AG04450 (cell line): ENCODE measurements around the gene ZNF827. TPM values are rescaled to one million over a fixed set of nuclear protein-coding genes. Genes with fewer than 3 reads are reported as not detected.
"Not testable (repeated sequence)": the region's sequence is repeated elsewhere in the genome, so short reads cannot be mapped to it uniquely, and the experiment has no call there.

Source experiments
- CTCF ChIA-PET: fragments of 300-600, 350-600 bp; formaldehyde crosslinking; extraction: SDS; loops from one replicate; lab custom pipeline; 2022; ENCODE audit warnings: antibody characterized with exemption, inconsistent platforms; lab: Charles Lee
- POLR2A ChIA-PET: fragments of 350-600 bp; formaldehyde crosslinking; extraction: SDS; loops from one replicate; lab custom pipeline; 2021; ENCODE audit warnings: antibody characterized with exemption, inconsistent platforms; lab: Yijun Ruan, JAX
- DNase-seq: peaks from one replicate; pipeline ENCODE4 v3.0.0-alpha.2; 2011; ENCODE audit warnings: low read depth, low spot score
- H3K27ac ChIP-seq: one replicate; pipeline ENCODE4 v1.5.1; 2012; ENCODE audit warnings: low read depth, low read length, control low read depth
- H3K27me3 ChIP-seq: one replicate; pipeline ENCODE4 v1.6.0; 2012; ENCODE audit warnings: low read length; ENCODE audit not compliant: control insufficient read depth, insufficient read depth
- H3K4me3 ChIP-seq: 2 replicates; pipeline ENCODE4 v1.5.1; 2011; ENCODE audit warnings: mild to moderate bottlenecking, low read depth, low read length, control low read depth
- H3K9me3 ChIP-seq: 2 replicates; pipeline ENCODE4 v1.5.1; 2012; ENCODE audit warnings: low read length; ENCODE audit not compliant: control insufficient read depth, insufficient read depth
- polyA plus RNA-seq: library from polyadenylated mRNA; depleted of rRNA; stranded (reverse); fragments of >200 nt; gene quantifications from 2 replicates; pipeline ENCODE4 v1.2.3, GENCODE V29; 2011
- TF ChIP-seq, protein P1 (sequence below): IDR thresholded peaks from 2 replicates; pipeline ENCODE4 v1.5.1; 2011; ENCODE audit warnings: low read depth, low read length, control low read depth, inconsistent platforms

ZNF827 gene
- polyA plus RNA-seq, 1 experiment: 9.8 TPM

DNA sequence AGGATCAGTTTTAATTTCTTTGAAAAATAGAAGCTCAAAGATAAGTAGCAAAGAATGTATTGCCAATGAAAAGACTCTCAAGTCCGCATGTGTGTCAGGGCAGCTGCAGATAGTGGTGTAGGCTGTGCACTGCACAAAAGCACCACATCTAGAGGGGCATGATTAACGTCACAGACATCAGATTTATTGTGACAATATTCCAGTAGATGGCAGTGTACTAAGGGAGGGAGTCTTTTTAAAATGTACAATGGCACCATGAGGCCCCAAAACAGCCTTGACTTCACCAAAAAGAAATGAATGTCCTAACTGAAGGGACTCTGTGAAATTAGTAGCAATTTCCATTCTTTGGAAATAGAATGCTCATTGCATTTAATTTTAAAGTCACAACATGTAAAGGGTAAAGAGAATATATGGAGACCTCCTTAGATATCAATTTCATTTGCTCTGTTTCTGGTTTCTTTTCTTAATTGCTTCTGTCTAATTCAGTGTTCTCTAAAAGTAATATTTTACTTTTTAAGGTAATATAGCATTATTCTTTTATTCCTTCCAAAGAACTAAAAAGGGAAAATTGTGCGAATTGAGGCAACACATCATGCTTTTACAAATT is 98.4 kb downstream of the ZNF827 start:
- DNase-seq: no peak
- POLR2A ChIA-PET: no interaction called here

GRCh38 chr4:145839151-145839550 is 99.5 kb downstream of the ZNF827 start:
- H3K27me3 ChIP-seq: no peaks in the 10 kb centered on the region
- TF ChIP-seq, protein P1, sequence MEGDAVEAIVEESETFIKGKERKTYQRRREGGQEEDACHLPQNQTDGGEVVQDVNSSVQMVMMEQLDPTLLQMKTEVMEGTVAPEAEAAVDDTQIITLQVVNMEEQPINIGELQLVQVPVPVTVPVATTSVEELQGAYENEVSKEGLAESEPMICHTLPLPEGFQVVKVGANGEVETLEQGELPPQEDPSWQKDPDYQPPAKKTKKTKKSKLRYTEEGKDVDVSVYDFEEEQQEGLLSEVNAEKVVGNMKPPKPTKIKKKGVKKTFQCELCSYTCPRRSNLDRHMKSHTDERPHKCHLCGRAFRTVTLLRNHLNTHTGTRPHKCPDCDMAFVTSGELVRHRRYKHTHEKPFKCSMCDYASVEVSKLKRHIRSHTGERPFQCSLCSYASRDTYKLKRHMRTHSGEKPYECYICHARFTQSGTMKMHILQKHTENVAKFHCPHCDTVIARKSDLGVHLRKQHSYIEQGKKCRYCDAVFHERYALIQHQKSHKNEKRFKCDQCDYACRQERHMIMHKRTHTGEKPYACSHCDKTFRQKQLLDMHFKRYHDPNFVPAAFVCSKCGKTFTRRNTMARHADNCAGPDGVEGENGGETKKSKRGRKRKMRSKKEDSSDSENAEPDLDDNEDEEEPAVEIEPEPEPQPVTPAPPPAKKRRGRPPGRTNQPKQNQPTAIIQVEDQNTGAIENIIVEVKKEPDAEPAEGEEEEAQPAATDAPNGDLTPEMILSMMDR: no peak
- ChIA-PET CTCF (interaction anchor here (0.5 to 1.5 kb wide), 4 partner anchors 14 to 98 kb away, joined by 4 to 5 read pairs (median 4); no protein-coding TSS in a partner anchor), POLR2A (no interaction called here)
- H3K4me3 ChIP-seq: no peak overlapping the region
- no peak overlapping the region for H3K27ac ChIP-seq
- no peak for DNase-seq
- no peaks in the 10 kb centered on the region for H3K9me3 ChIP-seq

More for the DNA sequence above, 98.4 kb downstream of the ZNF827 start:
- Histone ChIP-seq H3K4me3 (no peak overlapping the region), H3K27me3 (no peaks in the 10 kb centered on the region), H3K27ac (no peak overlapping the region), H3K9me3 (no peaks in the 10 kb centered on the region)
- TF ChIP-seq, protein P1: peak; percentile 41
- CTCF ChIA-PET: interaction anchor here (0.6 to 1.5 kb wide), 4 partner anchors 15 to 179 kb away, joined by 3 to 5 read pairs (median 4); no protein-coding TSS in a partner anchor

DNA sequence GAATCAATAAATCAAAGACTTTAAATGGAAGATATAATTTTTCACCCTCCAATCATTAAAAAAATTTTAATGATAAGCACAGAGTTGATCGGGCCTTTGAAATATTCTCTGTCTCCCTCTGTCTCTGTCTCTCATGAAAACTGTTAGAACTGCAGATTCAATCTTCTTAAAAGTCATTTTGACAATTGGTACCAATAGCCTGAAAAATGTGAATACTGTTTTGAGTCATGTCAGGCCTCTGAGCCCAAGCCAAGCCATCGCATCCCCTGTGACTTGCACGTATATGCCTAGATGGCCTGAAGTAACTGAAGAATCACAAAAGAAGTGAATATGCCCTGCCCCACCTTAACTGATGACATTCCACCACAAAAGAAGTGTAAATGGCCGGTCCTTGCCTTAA is 106.2 kb downstream of the ZNF827 start:
- DNase-seq, CTCF ChIA-PET, H3K27me3 ChIP-seq, H3K27ac ChIP-seq, H3K9me3 ChIP-seq, H3K4me3 ChIP-seq, POLR2A ChIA-PET: not testable (repeated sequence)

- no peak for DNase-seq
- no peak overlapping the region for H3K4me3 ChIP-seq
- ChIA-PET POLR2A (interaction anchor here (0.7 kb wide), 1 partner anchor 12 kb away, joined by 5 read pairs; no protein-coding TSS in a partner anchor), CTCF (no interaction called here)
- no peak overlapping the region for H3K27ac ChIP-seq
- no peaks in the 10 kb centered on the region for H3K27me3 ChIP-seq
- H3K9me3 ChIP-seq: no peaks in the 10 kb centered on the region
- TF ChIP-seq, protein P1: no peak
Measured at GRCh38 chr4:145830699-145831098, 107.9 kb downstream of the ZNF827 start.

DNA sequence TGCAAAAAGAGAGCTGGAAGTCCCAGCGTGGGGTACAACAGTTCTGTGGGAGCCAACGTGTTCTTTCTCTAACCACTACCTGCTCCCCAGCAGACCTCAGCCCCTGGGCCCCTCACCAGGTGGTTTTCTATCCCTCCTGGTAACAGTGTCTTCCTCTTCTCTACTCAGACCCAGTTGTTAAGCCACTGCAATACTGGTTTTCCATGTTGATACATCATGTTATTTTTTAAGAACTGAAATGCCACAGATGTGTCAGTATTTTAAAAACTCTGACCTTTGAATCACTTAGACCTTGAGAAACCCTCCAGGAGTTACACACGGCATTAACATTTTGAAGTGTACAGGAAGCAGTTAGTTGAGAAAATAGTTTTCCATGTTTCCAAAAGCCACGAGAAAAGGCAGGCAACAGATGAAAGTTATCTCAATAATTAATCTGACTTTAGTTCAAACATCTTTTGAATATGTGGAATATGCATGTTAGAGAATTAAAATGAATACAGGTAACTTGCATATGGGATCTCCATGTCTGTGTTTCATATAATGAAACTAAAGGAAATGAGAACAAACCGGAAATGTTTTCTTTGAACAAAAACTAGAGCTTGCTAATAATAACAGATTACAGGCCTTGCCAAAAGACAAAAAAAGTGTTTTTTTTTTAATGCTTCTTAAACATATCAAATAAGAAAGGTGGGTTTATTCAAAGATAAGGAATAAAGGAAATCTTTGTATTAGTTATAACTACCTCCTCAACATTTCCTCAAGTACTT is 108.8 kb downstream of the ZNF827 start:
- ChIA-PET CTCF (no interaction called here), POLR2A (interaction anchor here (0.7 kb wide), 1 partner anchor 13 kb away, joined by 5 read pairs; no protein-coding TSS in a partner anchor)
- Histone ChIP-seq H3K4me3 (no peak overlapping the region), H3K27me3 (no peaks in the 10 kb centered on the region), H3K27ac (no peak overlapping the region), H3K9me3 (no peaks in the 10 kb centered on the region)
- DNase-seq: no peak
- TF ChIP-seq, protein P1: no peak
